Type B pancreatic cell (in vitro differentiated cells): ENCODE data around the gene ZNF8. TPM values are rescaled to one million over a fixed set of nuclear protein-coding genes. Genes with fewer than 3 reads are reported as not detected.

ENCODE experiments used
- DNase-seq: peaks from one replicate; pipeline ENCODE4 v3.0.0; 2021; ENCODE audit warnings: mixed read lengths; ENCODE audit not compliant: unreplicated experiment; ENCODE audit errors: extremely low spot score
- H3K27ac Mint-ChIP-seq: 2 replicates; pipeline ENCODE4 v1.8.0; 2021; ENCODE audit warnings: mild to moderate bottlenecking, mixed read lengths
- H3K27me3 Mint-ChIP-seq: 2 replicates; pipeline ENCODE4 v1.8.0; 2021; ENCODE audit warnings: mixed read lengths
- H3K36me3 Mint-ChIP-seq: 2 replicates; pipeline ENCODE4 v1.8.0; 2021; ENCODE audit warnings: mixed read lengths
- H3K4me1 Mint-ChIP-seq: one replicate; pipeline ENCODE4 v1.8.0; 2021; ENCODE audit warnings: mixed read lengths; ENCODE audit not compliant: unreplicated experiment
- H3K4me3 Mint-ChIP-seq: 2 replicates; pipeline ENCODE4 v1.8.0; 2021; ENCODE audit warnings: mild to moderate bottlenecking, mixed read lengths
- H3K9me3 Mint-ChIP-seq: 2 replicates; pipeline ENCODE4 v1.8.0; 2021; ENCODE audit warnings: mixed read lengths
- long read RNA-seq: library from polyadenylated mRNA; unstranded; transcript quantifications from one replicate; pipeline ENCODE4 v2.0.0, GENCODE V29; 2020
- total RNA-seq: library from RNA; stranded (reverse); gene quantifications from 2 replicates; pipeline ENCODE4 v1.2.1, GENCODE V29; 2021; ENCODE audit warnings: low replicate concordance
- TF ChIP-seq, protein P1 (sequence below): fragments of 200-600 bp; sonication (generic); conservative IDR thresholded peaks from 2 replicates; pipeline ENCODE4 v1.5.0; 2021; ENCODE audit warnings: antibody characterized with exemption, mild to moderate bottlenecking

ZNF8 gene
- 10.8 and 16.4 TPM in 2 replicates for total RNA-seq
- long read RNA-seq, full-length matches to known transcripts = 9 of 10 reads
- long read RNA-seq, partial matches to known transcripts = 0 of 10 reads
- long read RNA-seq, other reads (novel, unspliced or antisense) = 1 of 10 reads

DNA sequence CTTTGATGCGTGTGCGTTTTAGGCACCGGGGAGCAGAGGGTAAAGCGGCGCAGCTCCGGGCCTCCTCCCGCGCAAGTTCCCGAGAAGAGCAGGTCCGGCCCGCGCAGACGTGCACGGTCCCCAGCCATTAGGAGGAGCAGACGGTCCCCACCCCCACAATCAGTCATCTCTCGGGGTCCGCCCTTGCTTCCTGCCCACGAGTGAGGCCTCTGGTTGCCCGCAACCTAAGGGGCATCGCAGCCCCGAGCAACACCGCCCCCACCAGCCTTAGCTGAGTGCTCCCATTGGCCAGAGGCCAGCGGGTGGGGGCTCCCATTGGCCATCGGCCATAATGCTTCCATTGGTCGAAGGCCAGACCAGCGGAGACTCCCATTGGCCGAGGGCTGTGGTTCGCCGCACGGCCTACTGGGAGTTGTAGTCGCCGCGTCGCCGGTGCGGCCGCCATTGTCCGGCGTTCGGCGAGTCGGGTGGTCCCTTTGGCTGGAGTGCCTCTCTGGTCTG is at the start of gene ZNF8:
TSS of gene ZNF8 (plus strand) at position 415 of the 501 bp plus-strand sequence. CDS start 127 bp downstream, outside the sequence.
- DNase-seq = peak; percentile 98
- peak within 1 kb of the TSS; percentile 93 for H3K4me3 Mint-ChIP-seq
- H3K27ac Mint-ChIP-seq = peak within 1 kb of the TSS; percentile 98
- peaks cover 3% of the 10 kb centered on the region for H3K27me3 Mint-ChIP-seq
- TF ChIP-seq, protein P1, sequence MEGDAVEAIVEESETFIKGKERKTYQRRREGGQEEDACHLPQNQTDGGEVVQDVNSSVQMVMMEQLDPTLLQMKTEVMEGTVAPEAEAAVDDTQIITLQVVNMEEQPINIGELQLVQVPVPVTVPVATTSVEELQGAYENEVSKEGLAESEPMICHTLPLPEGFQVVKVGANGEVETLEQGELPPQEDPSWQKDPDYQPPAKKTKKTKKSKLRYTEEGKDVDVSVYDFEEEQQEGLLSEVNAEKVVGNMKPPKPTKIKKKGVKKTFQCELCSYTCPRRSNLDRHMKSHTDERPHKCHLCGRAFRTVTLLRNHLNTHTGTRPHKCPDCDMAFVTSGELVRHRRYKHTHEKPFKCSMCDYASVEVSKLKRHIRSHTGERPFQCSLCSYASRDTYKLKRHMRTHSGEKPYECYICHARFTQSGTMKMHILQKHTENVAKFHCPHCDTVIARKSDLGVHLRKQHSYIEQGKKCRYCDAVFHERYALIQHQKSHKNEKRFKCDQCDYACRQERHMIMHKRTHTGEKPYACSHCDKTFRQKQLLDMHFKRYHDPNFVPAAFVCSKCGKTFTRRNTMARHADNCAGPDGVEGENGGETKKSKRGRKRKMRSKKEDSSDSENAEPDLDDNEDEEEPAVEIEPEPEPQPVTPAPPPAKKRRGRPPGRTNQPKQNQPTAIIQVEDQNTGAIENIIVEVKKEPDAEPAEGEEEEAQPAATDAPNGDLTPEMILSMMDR = no peak
- H3K9me3 Mint-ChIP-seq = peaks cover 12% of the 10 kb centered on the region
- peaks cover 22% of the 10 kb centered on the region for H3K4me1 Mint-ChIP-seq
- peaks cover 65% of the 10 kb centered on the region for H3K36me3 Mint-ChIP-seq

DNA sequence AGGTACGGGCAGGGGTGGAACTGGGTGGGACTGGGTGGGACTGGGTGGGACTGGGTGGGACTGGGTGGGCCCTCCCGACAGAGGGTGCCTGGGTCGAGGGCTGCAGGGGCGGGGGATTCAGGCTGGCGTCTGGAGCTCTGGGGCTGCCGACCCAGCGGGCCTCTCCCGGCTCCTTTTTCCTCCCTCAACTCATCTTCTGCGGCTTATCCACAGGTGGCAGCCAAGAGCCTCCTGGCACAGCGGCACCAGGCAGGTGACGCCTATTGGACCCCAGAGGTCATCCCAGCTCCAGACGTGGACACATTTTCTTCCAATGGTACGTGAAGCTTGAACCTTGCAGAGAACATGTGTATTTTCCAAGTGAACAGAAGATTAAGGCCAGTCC is 49.5 kb upstream of the ZNF8 start:
- DNase-seq = no peak
- H3K27me3 Mint-ChIP-seq = no peaks in the 10 kb centered on the region
- H3K4me3 Mint-ChIP-seq = peak overlapping the region; percentile 96
- H3K4me1 Mint-ChIP-seq = peaks cover 8% of the 10 kb centered on the region
- peak overlapping the region; percentile 18 for H3K27ac Mint-ChIP-seq
- TF ChIP-seq, protein P1 = no peak
- H3K36me3 Mint-ChIP-seq = peaks cover 53% of the 10 kb centered on the region
- H3K9me3 Mint-ChIP-seq = peaks cover 23% of the 10 kb centered on the region

DNA sequence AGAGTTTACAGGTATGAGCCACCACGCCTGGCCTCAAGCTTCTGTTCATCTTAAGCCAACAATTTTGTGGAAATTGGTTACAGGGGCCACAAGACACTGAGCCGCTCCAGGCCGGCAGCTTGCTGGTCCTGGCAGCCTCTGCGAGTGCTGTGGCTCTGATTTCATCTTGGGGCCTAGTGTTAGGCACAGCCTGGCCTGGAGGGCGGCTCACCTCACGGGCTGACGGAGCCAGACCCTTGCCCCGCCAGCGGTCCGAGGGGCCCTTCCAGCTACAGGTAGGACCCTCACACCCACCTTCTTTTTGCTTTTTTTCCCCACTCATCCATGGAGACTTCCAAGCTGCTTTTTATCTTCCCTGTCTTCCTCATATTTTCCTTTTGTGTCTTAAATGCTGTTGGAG is 41.4 kb upstream of the ZNF8 start:
- H3K36me3 Mint-ChIP-seq = peaks cover 79% of the 10 kb centered on the region
- no peaks in the 10 kb centered on the region for H3K4me1 Mint-ChIP-seq
- H3K27ac Mint-ChIP-seq = no peak overlapping the region
- no peak for DNase-seq
- TF ChIP-seq, protein P1 = no peak
- peaks cover 14% of the 10 kb centered on the region for H3K9me3 Mint-ChIP-seq
- H3K4me3 Mint-ChIP-seq = no peak overlapping the region
- H3K27me3 Mint-ChIP-seq = no peaks in the 10 kb centered on the region

DNA sequence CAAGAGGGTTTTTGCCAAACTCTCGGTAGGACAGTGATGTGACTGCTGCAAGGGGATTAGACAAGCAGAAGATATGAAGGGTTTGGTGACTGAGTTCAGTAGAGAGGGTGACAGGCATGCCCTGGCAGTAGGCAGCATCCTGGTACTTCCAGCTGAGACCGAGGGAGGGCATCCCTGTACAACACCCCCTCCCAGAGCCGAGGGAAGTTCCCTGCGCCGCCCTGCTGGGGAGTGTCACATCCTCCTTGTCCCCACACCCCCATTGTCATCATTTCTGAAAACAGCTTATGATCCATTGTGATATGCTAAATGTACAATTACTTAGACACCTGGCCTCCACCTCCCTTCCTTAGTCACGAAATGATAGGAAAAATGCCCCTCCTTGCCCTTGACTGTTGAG is 35.4 kb upstream of the ZNF8 start:
- Mint-ChIP-seq H3K4me3 (no peak overlapping the region), H3K4me1 (no peaks in the 10 kb centered on the region), H3K27ac (no peak overlapping the region), H3K36me3 (peaks cover 85% of the 10 kb centered on the region), H3K9me3 (peaks cover 10% of the 10 kb centered on the region), H3K27me3 (no peaks in the 10 kb centered on the region)
- DNase-seq = no peak
- TF ChIP-seq, protein P1 = no peak

DNA sequence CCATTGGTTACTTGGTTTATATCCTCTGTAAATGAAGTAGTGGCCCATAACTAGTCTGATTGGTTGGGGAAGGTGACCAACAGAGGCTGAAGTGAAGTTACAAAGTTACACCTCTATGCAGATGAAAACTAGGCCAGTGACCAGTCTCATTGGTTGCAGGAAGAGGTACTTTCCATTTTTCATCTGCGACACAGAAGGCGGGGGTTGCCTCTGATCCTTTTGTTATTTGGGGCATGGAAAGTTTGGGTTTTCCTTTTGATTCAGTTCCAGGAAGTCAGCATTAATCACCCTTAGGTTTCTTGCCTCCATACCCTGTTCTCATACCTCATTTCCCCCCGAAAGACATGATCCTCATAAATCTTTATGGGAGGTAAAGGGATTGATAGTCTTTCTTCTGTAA is 29.9 kb upstream of the ZNF8 start:
- H3K4me3 Mint-ChIP-seq = no peak overlapping the region
- no peaks in the 10 kb centered on the region for H3K4me1 Mint-ChIP-seq
- peaks cover 7% of the 10 kb centered on the region for H3K9me3 Mint-ChIP-seq
- no peak for DNase-seq
- no peaks in the 10 kb centered on the region for H3K27me3 Mint-ChIP-seq
- no peak overlapping the region for H3K27ac Mint-ChIP-seq
- peaks cover 81% of the 10 kb centered on the region for H3K36me3 Mint-ChIP-seq
- TF ChIP-seq, protein P1 = no peak
